ENCODE results near the gene GSDMA.

The GSDMA gene

GRCh38 chr17:39973496-39973895, 10.7 kb downstream of the GSDMA start:
- H3K9ac ChIP-seq (ENCODE audit: insufficient read length): no peak overlapping the region
- no peaks in the 10 kb centered on the region for H3K9me3 ChIP-seq (ENCODE audit: low read depth, low read length)
- no peak overlapping the region for H3K4me3 ChIP-seq
- no peak overlapping the region for H3K27ac ChIP-seq
- H3K36me3 ChIP-seq (ENCODE audit: insufficient read depth, low read length): no peaks in the 10 kb centered on the region
- TF ChIP-seq EZH2 (IDR thresholded peaks at IDR 0.05) (no peak), FOXP2 (optimal IDR thresholded peaks at IDR 0.05; ENCODE audit: control extremely low read depth, extremely low read length, insufficient read depth) (no peak), POLR2AphosphoS5 (IDR thresholded peaks at IDR 0.05; ENCODE audit: borderline replicate concordance, low read depth, low read length) (no peak)
- no peak for DNase-seq (ENCODE audit: low read depth, low spot score)

DNA sequence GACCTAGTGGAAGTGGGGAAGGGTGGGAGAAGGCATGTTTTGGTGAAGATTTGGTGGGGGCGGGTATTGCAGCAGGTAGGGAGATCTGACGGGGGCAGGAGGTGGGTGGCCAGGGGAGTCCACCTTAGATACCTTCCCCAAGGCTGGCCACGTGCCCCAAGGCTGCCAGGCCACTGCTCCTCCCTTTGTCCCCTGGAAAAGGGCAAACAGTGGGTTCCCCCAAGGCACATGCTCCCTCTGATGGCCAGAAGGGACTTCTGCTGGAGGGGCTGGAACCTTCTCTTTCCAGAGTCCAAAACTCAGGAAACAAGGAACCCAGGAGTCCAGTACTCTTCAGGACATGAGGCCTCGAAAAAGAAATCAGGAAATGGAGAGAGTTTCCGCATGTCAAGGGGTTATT, 11.6 kb downstream of the GSDMA start:
- H3K4me3 ChIP-seq: no peak overlapping the region
- H3K9me3 ChIP-seq (ENCODE audit: low read depth, low read length): no peaks in the 10 kb centered on the region
- TF ChIP-seq EZH2 (IDR thresholded peaks at IDR 0.05) (no peak), FOXP2 (optimal IDR thresholded peaks at IDR 0.05; ENCODE audit: control extremely low read depth, extremely low read length, insufficient read depth) (no peak), POLR2AphosphoS5 (IDR thresholded peaks at IDR 0.05; ENCODE audit: borderline replicate concordance, low read depth, low read length) (no peak)
- DNase-seq (ENCODE audit: low read depth, low spot score): no peak
- no peak overlapping the region for H3K27ac ChIP-seq
- no peak overlapping the region for H3K9ac ChIP-seq (ENCODE audit: insufficient read length)
- H3K36me3 ChIP-seq (ENCODE audit: insufficient read depth, low read length): no peaks in the 10 kb centered on the region

DNA sequence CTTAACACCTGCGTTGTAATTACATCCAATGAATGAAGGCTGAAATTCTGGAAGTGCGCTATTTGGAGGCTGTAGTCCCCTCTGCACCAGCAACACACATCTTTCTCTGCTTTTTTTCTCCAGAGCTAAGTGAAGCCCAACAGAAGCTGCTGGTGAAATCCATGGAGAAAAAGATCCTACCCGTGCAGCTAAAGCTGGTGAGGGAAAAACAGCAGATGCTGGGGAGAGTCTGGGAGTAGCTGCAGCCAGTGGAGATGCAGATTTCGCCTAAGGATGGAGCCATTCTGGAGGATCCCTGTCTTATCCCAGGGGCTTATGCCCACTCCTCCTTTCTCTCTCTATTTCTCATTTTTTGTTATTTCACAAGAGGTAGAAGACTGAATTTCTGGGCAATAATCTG, 13.0 kb downstream of the GSDMA start:
- TF ChIP-seq EZH2 (IDR thresholded peaks at IDR 0.05) (no peak), POLR2AphosphoS5 (IDR thresholded peaks at IDR 0.05; ENCODE audit: borderline replicate concordance, low read depth, low read length) (no peak), FOXP2 (optimal IDR thresholded peaks at IDR 0.05; ENCODE audit: control extremely low read depth, extremely low read length, insufficient read depth) (no peak)
- H3K9ac ChIP-seq (ENCODE audit: insufficient read length): no peak overlapping the region
- DNase-seq (ENCODE audit: low read depth, low spot score): no peak
- no peak overlapping the region for H3K4me3 ChIP-seq
- H3K27ac ChIP-seq: no peak overlapping the region
- H3K36me3 ChIP-seq (ENCODE audit: insufficient read depth, low read length): no peaks in the 10 kb centered on the region
- H3K9me3 ChIP-seq (ENCODE audit: low read depth, low read length): no peaks in the 10 kb centered on the region

- Histone ChIP-seq H3K4me3 (peak overlapping the region; percentile 89; the same call in 1 of the 2 replicates), H3K9ac (ENCODE audit: insufficient read length) (peak overlapping the region; percentile 56)
- DNase-seq (ENCODE audit: low read depth, low spot score): no peak
Observed at GRCh38 chr17:39979016-39979670, 16.3 kb downstream of the GSDMA start.

DNA sequence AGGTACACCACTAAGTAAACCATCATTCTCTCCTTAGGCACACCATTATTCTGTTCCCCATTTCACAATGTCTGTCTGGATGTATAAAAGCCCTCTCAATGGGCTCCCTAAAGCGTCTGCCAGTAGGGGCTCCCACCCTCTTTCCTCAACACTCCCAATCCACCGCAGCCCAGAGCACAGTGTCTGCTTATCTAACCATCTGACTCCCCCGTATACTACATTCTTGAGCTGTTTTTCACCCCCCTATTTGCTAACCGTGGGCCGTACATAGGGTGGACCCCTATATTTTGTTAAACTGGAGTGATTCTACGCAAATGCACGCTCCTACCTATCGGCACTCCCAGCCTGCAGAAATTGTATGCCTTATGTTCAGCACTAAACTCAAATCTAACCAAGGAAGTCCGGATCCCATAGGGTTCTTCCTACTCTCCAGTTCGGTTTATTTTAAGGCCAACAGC, 17.1 kb downstream of the GSDMA start:
- H3K36me3 ChIP-seq (ENCODE audit: insufficient read depth, low read length): peaks cover 25% of the 10 kb centered on the region
- H3K4me3 ChIP-seq: peak overlapping the region; percentile 89
- TF ChIP-seq EZH2 (IDR thresholded peaks at IDR 0.05) (no peak), POLR2AphosphoS5 (IDR thresholded peaks at IDR 0.05; ENCODE audit: borderline replicate concordance, low read depth, low read length) (no peak), FOXP2 (optimal IDR thresholded peaks at IDR 0.05; ENCODE audit: control extremely low read depth, extremely low read length, insufficient read depth) (no peak)
- H3K27ac ChIP-seq: no peak overlapping the region
- no peaks in the 10 kb centered on the region for H3K9me3 ChIP-seq (ENCODE audit: low read depth, low read length)
- peak; percentile 22 for DNase-seq (ENCODE audit: low read depth, low spot score)
- peak overlapping the region; percentile 56 for H3K9ac ChIP-seq (ENCODE audit: insufficient read length)

More at GRCh38 chr17:39979016-39979670, 16.3 kb downstream of the GSDMA start:
- H3K9me3 ChIP-seq (ENCODE audit: low read depth, low read length): no peaks in the 10 kb centered on the region
- TF ChIP-seq POLR2AphosphoS5 (IDR thresholded peaks at IDR 0.05; ENCODE audit: borderline replicate concordance, low read depth, low read length) (no peak), EZH2 (IDR thresholded peaks at IDR 0.05) (no peak), FOXP2 (optimal IDR thresholded peaks at IDR 0.05; ENCODE audit: control extremely low read depth, extremely low read length, insufficient read depth) (no peak)
- peaks cover 17% of the 10 kb centered on the region for H3K36me3 ChIP-seq (ENCODE audit: insufficient read depth, low read length)
- no peak overlapping the region for H3K27ac ChIP-seq

DNA sequence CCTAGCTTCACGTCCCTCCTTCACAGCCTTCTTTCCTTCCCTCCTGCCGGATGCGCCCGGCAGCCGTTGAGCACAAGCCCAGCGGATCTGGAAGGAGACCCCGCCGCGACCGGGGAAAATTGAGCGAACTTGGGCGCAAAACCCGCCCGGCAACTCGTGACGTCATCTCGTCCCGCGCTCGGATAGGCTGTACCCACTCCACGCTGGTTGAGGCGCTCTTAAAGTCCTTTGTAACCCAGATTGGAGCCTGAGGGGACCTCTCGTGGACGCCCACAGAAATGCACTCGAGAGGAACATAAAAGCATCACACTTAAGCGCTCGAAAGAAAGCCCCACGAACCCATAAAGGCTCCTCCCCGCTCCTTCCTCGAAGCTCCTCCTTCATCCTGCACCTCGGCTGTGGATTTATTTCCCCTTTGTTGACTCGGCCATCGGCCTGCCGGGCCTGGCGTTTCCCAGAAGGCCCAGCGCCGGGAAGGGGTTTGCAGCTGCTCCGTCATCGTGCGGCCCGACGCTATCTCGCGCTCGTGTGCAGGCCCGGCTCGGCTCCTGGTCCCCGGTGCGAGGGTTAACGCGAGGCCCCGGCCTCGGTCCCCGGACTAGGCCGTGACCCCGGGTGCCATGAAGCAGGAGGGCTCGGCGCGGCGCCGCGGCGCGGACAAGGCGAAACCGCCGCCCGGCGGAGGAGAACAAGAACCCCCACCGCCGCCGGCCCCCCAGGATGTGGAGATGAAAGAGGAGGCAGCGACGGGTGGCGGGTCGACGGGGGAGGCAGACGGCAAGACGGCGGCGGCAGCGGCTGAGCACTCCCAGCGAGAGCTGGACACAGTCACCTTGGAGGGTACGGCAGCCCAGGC, 17.8 kb downstream of the GSDMA start, which contains the start of gene PSMD3:
TSS of gene PSMD3 (plus strand) at position 457 of the 856 bp plus-strand sequence. CDS start at position 621, 164 bp downstream.
- peak within 1 kb of the TSS; percentile 93 for H3K27ac ChIP-seq
- H3K9me3 ChIP-seq (ENCODE audit: low read depth, low read length): no peaks in the 10 kb centered on the region
- peak; percentile 100 for DNase-seq (ENCODE audit: low read depth, low spot score)
- peak; percentile 91 for TF ChIP-seq FOXP2 (optimal IDR thresholded peaks at IDR 0.05; ENCODE audit: control extremely low read depth, extremely low read length, insufficient read depth)
- TF ChIP-seq EZH2 (IDR thresholded peaks at IDR 0.05): no peak
- TF ChIP-seq POLR2AphosphoS5 (IDR thresholded peaks at IDR 0.05; ENCODE audit: borderline replicate concordance, low read depth, low read length): peak; percentile 89
- H3K36me3 ChIP-seq (ENCODE audit: insufficient read depth, low read length): peaks cover 31% of the 10 kb centered on the region
- peak within 1 kb of the TSS; percentile 98 for H3K9ac ChIP-seq (ENCODE audit: insufficient read length)
- H3K4me3 ChIP-seq: peak within 1 kb of the TSS; percentile 89

GRCh38 chr17:39981207-39981741, 18.5 kb downstream of the GSDMA start:
- H3K9me3 ChIP-seq (ENCODE audit: low read depth, low read length): no peaks in the 10 kb centered on the region
- DNase-seq (ENCODE audit: low read depth, low spot score): no peak
- H3K27ac ChIP-seq: peak overlapping the region; percentile 93
- H3K36me3 ChIP-seq (ENCODE audit: insufficient read depth, low read length): peaks cover 38% of the 10 kb centered on the region
- TF ChIP-seq FOXP2 (optimal IDR thresholded peaks at IDR 0.05; ENCODE audit: control extremely low read depth, extremely low read length, insufficient read depth) (no peak), POLR2AphosphoS5 (IDR thresholded peaks at IDR 0.05; ENCODE audit: borderline replicate concordance, low read depth, low read length) (no peak), EZH2 (IDR thresholded peaks at IDR 0.05) (no peak)
- peak overlapping the region; percentile 89 for H3K4me3 ChIP-seq
- H3K9ac ChIP-seq (ENCODE audit: insufficient read length): peak overlapping the region; percentile 98
